HG03175 (cell line): ENCODE results near the gene SLC34A3.
"Not testable (repeated sequence)": the region's sequence is repeated elsewhere in the genome, so short reads cannot be mapped to it uniquely, and the experiment has no call there.

Experiments
- ATAC-seq: cut with Tn5 transposase; IDR thresholded peaks from one replicate; pipeline ENCODE4 v1.9.1; 2021; ENCODE audit warnings: mild to moderate bottlenecking, moderate library complexity; ENCODE audit not compliant: unreplicated experiment

SLC34A3 gene

DNA sequence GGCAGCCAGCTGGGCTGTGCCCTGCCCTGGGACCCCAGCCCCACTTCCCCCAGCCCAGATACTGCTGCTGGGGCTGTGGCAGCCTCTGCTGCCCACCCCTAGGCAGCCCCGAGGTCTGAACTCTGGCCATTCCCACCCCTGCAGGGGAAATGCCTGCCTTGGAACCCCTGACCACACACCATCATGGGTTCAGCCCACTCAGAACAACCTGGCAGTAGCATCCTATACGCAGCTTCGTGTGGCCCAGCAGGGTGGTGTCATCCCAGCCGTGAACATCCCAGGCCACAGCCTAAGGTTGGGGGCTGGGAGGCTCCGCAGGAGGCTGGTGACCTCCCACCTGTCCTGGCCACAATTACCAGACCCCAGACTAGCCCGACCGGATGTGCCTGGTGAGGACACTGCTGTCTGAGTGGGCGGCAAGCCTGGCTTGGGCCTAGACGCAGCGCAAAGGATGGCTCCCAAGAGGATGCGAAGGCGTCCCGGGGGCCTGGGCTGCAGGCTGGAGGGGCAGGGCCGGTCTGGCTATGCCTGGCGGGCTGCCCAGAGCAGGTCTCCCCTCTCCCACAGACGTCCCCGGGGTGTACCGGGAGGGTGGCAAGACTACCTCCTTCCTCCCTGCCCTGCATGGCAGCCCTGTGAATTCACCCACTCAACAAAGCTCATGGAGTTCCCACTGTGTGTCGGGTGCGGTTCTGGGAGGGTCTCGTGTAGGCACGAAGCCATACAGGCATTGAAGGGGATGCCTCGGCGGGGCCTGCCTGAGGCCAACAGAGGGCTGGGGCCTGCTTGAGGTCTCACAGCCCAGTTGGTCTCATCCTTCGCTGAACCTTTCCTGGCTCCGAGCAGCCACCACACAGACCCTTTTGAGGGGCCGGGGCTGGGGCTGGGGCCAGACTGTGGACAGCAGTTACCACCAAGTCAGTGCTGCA is 1.5 kb upstream of the SLC34A3 start:
- ATAC-seq, result no peak

DNA sequence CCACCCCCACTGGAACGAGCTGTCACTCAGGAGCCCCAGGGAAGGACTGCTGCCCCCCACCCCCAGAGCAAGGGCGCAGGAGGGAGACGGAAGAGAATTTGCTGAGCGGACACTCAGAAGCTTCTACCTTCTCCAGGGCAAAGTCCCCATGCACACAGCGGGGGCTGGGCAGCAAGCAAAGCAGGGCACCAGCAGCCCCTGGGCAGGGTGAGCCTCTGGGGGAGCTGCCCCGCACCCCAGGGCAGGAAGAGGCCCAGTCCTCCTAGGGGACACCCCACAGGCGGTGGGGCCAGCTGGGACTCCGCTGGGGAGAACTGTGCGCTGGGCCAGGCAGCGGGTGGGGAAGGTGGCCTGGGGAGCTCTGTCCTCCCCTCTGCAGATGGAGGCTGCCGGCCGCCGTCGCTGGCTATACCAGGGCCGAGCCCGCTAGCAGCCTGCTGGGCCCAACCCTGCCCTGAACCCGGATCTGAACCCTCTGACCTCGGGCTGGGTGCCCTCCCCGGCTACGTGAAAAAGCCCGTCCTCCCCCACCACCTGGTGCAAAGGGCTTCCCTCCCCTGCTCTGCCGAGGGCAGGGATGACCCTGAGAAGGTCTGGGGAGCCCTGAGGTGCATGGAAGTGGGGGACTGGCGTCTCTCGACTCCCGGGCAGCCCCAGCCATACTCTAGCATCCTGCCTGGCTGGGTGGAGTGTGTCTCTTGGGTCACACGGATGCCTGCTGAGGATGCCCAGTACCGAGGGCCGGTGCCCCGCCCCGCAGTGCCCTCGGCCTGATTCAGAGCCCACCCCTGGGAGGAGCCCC is 597 bp upstream of the SLC34A3 start:
- ATAC-seq, result no peak

DNA sequence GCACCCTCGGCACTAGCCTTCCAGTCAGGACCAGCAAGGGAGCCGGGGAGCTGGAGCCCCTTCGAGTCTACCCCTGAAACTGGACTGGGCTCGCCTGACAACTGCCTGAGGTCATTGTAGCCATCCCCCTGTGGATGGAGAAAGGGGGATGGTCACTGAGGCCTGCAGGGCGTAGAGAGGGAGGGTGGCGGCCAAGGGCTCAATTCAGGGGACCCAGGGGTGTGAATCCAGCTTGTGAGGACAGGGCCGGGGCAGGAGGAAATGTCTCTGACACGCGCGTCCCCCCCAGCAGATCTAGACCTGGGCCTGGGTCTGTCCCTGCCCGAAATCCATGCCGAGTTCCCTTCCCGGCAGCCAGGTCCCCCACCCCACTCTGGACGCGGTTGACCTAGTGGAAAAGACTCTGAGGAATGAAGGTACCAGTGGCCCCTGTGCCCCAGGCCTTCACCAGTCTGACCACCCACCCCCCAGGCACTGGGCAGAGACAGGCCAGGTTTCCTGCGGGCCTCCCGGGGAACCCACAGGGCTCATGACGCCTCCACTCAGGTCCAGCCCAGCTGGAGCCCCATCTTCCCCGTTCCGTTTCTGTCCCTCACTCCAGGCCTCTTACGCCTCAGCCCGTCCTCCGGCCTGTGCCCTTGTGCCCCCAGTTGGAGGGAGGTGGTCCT is 805 bp downstream of the SLC34A3 start:
- ATAC-seq, result no peak

DNA sequence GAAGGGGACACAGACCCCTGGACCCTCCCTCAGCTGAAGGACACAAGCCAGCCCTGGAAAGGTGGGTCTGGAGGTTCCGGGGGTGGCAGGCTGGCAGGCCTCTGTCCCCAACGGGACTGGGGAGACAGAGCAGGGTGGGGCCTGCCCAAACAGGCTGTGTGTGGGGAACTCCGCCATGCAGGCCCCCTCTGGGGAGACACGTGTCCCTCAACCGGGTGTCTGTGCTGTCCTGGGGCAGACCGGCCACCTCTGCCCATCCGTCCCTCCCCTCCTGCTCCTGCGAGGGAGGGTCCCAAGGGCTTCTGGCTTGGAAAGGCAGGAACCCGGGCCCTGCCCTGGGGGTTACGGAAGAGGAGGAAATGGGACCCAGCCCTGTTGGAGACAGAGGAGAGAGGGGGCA is 1.4 kb downstream of the SLC34A3 start:
- ATAC-seq, result no peak

DNA sequence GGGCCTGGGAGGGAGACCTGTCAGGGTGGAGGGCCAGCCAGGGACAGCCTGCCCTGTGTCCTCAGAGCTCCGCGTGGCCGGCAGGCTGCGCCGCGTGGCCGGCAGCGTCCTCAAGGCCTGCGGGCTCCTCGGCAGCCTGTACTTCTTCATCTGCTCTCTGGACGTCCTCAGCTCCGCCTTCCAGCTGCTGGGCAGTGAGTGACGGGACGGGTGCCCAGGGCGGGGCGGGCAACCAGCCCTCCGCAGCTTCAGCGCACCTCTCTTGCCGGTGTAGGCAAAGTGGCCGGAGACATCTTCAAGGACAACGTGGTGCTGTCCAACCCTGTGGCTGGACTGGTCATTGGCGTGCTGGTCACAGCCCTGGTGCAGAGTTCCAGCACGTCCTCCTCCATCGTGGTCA is 1.8 kb downstream of the SLC34A3 start:
- no peak for ATAC-seq

DNA sequence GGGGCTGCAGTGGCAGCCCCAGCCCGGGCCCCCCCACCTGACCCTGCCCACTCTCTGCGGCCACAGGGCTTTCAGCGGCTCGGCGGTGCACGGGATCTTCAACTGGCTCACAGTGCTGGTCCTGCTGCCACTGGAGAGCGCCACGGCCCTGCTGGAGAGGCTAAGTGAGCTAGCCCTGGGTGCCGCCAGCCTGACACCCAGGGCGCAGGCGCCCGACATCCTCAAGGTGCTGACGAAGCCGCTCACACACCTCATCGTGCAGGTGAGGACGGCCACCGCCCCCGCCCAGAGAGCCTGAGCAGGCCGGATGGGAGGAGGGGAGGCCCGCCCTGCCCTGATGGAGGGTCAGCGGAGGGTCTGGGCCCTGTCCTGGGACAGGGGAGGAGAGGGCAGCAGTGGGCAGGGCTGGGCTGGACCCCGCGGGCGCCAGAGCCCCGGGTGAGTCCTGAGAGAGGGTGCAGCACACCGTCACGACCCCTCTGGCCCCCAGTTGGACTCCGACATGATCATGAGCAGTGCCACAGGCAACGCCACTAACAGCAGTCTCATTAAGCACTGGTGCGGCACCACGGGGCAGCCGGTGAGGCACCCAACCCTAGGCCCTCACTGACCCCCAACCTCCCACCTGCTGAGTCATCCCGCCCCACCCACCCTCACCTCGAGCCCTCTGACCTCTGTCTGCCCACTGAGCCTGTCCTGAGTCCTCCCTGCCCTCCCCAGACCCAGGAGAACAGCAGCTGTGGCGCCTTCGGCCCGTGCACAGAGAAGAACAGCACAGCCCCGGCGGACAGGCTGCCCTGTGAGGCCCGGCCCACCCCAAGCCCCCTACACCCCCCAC is 2.7 kb downstream of the SLC34A3 start:
- no peak for ATAC-seq

DNA sequence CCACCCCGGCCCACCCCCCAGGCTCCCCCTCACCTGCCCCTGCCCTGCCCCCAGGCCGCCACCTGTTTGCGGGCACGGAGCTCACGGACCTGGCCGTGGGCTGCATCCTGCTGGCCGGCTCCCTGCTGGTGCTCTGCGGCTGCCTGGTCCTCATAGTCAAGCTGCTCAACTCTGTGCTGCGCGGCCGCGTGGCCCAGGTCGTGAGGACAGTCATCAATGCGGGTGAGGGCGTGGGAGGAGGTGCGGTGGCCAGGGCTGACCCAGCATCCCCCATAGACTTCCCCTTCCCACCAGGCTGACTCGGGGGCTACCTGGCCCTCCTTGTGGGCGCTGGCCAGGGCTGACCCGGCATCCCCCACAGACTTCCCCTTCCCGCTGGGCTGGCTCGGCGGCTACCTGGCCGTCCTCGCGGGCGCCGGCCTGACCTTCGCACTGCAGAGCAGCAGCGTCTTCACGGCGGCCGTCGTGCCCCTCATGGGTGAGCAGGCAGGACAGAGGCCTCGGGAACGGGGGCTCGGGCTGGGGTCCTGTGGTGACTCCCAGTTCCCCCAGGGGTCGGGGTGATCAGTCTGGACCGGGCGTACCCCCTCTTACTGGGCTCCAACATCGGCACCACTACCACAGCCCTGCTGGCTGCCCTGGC is 3.5 kb downstream of the SLC34A3 start:
- no peak for ATAC-seq

DNA sequence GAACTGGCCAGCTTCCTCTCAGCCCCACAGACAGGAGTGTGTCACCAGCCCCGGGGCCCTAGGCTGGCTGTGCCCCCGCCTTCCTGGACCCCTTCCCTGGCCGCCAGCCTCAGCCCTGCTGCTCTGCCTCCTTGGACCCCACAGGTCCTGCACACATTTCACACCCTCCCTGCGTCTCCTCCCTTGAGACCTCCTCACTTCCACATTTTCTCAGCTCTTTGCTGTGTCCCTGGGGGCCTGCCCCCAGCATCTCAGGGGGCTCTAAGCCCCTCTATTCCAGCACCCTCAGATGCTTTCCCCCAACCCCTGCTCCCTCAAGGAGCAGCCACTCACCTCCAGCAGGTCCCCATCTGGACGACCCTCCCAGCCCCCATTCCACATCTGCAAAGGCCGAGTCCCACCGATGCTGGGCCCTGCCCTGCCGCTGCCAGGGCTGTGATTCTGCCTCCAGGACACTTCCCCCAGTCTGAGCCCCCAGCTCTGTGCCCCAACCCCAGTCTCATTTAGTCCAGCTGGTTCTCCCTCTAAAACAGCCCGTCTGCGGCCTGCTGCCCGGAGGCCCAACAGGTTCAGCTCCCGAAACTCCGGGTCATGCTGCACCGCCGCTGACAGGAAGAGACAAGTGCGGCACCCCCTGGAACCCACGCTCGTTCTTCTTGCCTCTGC is 4.2 kb downstream of the SLC34A3 start:
- no peak for ATAC-seq

DNA sequence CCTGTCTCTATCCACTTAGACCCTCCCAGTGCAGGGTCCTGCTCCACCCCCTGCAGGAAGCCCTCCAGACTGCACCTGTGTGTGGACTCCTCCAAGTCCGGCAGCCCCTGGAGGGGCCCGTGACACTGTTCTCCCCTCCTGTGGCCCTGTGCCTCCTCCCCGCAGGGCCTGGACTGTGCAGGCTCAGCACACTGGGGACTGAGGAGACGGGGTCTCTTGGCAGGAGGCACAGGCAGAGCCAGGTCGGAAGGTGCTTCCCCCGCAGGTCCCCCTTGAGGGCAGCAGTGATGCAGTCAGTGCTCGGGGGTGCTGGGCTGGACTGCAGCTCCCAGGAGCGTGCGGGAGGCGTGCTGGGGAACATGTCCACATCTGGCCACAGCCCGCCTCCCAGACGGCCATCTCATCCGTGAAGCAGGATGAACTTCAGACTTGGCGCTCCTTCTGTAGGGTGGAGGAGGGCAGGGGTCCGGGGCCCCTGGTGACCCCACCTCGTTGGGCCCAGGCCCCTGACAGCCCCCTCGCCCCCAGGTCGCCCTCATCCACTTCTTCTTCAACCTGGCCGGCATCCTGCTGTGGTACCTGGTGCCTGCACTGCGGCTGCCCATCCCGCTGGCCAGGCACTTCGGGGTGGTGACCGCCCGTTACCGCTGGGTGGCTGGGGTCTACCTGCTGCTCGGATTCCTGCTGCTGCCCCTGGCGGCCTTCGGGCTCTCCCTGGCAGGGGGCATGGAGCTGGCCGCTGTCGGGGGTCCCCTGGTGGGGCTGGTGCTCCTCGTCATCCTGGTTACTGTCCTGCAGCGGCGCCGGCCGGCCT is 4.9 kb downstream of the SLC34A3 start:
- ATAC-seq, result no peak

DNA sequence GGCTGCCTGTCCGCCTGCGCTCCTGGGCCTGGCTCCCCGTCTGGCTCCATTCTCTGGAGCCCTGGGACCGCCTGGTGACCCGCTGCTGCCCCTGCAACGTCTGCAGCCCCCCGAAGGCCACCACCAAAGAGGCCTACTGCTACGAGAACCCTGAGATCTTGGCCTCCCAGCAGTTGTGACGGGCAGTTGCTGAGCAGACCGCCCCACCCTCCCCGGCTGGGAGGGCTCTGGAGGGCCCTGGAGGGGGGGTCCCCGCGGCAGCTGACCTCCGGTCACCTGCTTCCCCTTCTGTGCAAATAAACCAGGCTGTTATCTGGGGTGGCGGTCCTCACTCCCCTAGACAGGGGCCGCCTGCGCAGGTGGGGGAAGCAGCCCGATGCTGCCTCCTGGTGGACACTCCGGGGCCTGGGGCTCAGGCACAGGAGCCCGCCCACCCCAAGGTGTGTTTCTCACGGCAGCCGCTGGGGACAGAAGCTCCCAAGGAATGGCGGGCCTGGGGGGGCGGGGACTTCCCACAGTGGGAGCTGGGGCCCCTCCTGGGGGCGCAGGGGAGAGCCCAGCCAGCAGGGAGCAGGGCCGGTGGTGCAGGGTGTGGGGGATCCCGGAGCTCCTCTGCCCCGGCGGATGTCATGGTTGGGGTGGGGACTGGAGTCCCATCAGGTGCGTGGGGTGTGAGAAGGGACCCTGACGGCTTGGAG is 5.7 kb downstream of the SLC34A3 start:
- ATAC-seq, result peak; percentile 20

DNA sequence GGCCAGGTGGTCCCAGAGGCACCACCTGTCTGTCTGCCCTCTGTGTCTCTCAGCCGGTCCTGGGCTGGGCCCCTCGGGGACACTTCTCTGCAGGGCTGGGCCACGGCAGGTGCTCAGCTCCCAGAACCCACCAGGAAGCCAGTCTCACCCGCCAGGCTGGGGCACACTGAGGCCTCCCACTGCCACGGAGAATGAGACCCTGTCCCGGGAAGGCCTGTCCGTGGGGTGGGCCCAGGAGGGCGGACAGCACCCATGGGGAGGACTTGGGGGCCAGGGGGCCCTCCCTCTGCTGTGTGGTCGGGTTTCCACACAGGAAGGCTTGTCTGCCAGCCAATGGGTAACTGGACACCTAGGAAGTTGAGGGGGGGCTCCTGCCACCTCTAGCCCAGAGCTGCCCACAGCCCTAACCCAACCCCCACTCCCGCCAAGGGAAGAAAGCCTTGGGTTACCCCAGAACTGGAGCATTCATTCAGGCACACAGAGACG is 6.3 kb downstream of the SLC34A3 start:
- ATAC-seq, result no peak

DNA sequence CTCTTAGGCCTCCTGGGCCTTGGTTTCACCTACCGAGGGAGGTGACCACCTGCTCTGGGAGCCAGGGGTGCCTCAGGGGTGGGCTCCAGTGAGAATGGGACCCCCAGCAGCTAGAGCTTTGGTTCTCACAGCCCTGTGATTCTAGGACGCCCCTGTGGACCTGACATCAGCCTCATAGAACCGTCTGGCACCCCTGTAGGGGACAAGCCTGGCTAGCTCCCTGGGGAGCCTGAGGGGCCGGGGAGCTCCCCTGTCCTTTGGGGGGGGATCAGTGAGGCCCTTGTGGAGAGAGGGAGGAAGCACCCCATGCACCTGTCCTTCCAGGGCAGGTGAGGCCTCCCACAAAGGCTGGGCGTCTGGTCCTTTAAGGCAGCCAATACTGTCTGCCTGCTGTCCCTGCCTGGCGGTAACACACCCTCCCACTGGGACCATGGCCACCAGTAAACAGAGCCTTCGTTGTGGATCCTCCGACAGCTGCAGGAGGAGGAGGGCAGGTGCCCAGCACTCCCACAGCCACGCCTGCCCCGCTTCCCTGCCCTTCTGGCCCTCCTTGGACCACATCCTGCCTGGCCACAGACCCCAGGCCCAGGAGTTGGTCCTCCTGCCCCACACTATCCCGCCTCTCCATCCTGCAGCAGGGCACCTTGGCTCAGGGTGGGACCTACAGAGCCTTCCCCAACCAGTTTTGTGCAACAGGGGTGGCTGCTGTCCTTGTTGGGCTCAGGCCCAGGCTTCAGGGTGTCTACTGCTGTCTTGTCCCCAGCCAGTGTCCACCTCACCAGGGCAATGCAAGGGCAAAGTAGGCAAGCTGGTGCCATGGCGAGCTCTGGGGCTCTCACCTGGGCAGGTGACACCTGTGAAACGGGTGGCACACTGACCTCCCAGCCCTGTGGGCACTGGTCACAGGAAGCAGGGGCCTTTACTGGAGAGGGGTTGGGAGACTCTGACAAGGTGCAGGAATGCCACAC is 7.3 kb downstream of the SLC34A3 start:
- ATAC-seq, result no peak

DNA sequence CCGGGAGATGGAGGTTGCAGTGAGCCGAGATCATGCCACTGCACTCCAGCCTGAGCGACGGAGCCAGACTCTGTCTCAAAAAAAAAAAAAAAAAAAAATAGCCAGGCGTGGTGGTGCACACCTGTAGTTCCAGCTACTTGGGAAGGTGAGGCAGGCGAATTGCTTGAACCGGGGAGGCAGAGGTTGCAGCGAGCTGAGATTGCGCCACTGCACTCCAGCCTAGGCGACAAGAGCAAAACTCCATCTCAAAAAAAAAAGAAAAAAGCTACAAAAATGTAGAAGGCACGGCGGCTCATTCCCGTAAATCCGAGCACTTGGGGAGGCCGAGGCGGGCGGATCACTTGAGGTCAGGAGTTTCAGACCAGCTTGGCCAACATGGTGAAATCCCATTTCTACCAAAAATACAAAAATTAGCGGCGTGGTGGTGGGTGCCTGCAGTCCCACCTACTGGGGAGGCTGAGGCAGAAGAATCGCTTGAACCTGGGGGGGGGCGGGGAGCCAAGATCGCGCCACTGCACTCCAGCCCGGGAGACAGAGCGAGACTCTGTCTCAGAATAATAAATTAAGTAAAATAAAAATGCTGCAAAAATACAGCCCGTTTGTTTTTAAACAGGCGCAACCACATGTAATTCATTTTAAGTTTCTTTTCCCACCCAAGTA is 9.0 kb downstream of the SLC34A3 start:
- not testable (repeated sequence) for ATAC-seq

DNA sequence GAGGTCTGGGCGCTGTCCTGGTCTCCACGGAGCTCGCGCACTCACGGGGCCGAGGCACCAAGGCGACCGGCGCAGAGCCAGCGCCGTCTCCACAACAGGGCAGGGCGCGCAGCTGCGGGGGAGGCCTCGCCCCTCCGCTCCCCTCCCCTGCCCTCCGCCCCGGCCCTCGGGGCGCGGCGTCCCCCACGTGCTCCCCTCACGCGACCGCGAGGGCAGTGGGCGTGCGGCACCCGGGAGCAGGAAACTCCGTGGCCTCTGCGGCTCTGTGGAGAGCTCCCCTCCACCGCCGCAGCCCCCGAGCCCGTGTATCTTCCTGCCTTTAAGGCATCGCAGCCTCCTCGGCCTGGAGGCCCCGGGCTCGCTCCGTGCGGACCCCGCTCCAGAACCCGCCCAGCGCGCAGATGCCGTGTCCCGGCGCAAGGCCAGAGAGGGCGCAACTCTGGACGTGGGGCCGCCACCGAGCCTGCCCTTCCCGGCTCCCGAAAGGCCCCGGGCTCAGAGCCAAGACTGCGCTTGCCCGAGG is 9.7 kb downstream of the SLC34A3 start:
- ATAC-seq, result peak; percentile 26

DNA sequence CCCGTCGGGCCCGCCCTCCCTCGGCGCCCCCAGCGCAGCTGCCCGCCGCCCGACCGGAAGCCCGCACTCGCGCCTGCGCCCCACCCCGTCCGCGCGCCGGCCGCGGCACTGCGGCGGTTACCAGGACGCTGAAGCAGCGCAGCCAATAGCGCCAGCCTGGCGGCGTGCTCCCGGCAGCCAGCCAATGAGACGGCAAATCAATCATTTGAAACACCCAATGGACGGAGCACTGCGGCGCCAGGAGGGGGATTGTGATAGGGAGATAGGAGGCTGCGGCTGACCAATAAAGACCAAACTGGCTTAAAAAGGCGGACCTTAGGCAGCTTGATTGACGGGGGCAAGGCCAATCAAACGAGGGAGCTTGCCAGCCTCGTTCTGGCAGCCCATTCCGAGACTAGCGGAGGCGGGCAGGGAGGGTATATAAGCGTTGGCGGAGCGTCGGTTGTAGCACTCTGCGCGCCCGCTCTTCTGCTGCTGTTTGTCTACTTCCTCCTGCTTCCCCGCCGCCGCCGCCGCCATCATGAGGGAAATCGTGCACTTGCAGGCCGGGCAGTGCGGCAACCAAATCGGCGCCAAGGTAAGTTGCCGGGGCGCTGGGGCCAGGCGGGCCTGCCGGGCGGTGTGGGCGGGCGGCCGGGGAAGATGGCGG is 10.3 kb downstream of the SLC34A3 start, which contains the start of gene TUBB4B:
TSS of gene TUBB4B (plus strand) at position 447 of the 649 bp plus-strand sequence. CDS start at position 521, 74 bp downstream.
- ATAC-seq, result peak; percentile 76
